ENCODE measurements around the gene DYNLL1.
A peak's percentile ranks its signal among the peaks of the same experiment; 100 is the strongest.

Gene DYNLL1

DNA sequence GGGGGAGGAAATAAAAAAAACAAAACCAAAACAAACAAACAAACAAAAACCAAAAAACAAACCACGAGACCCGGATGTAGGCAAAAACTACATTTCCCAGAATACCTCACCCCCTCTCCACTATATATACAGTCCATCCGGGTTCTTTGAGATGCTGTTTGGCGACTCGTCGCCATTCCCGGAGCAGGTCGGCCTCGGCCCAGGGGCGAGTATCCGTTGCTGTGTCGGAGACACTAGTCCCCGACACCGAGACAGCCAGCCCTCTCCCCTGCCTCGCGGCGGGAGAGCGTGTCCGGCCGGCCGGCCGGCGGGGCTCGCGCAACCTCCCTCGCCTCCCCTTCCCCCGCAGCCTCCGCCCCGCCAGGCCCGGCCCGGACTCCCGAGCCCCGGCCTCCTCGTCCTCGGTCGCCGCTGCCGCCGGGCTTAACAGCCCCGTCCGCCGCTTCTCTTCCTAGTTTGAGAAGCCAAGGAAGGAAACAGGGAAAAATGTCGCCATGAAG is 38.3 kb downstream of the DYNLL1 start, which contains the start of gene RNF10:
Gene RNF10 (plus strand): TSS at position 154 of the 500 bp plus-strand sequence. CDS start 456 bp downstream, outside the sequence.
- peak; percentile 95 for DNase-seq
- peak within 1 kb of the TSS; percentile 67 for H3K4me2 ChIP-seq (ENCODE audit: low read length)
- no CpG with 5 or more reads among the region's 43 CpGs for WGBS (ENCODE audit: extremely low coverage, insufficient coverage, low lambda C conversion rate)
- no peaks in the 10 kb centered on the region for H3K27me3 ChIP-seq (ENCODE audit: insufficient read depth, low read length, poor library complexity)
- H3K27ac ChIP-seq (ENCODE audit: low read depth, low read length), result peak within 1 kb of the TSS; percentile 47
- peaks cover 7% of the 10 kb centered on the region for H3K4me1 ChIP-seq (ENCODE audit: control insufficient read depth, low read depth, low read length)
- H2BK5ac ChIP-seq (ENCODE audit: low read length), result no peak within 1 kb of the TSS
- no peak within 1 kb of the TSS for H3K23ac ChIP-seq (ENCODE audit: low read length)
- peak within 1 kb of the TSS; percentile 53 for H3K4me3 ChIP-seq (ENCODE audit: low read length)
- H3K79me1 ChIP-seq (ENCODE audit: low read length), result peaks cover 10% of the 10 kb centered on the region
- no peak within 1 kb of the TSS for H2BK120ac ChIP-seq (ENCODE audit: low read depth, low read length)
- H3K4ac ChIP-seq (ENCODE audit: low read depth, low read length), result peak within 1 kb of the TSS; percentile 5
- H3K9ac ChIP-seq (ENCODE audit: low read length), result peak within 1 kb of the TSS; percentile 91
- H2AK5ac ChIP-seq (ENCODE audit: low read length), result no peak within 1 kb of the TSS
- H4K5ac ChIP-seq (ENCODE audit: low read length), result no peak within 1 kb of the TSS
- peak within 1 kb of the TSS; percentile 94 for H3K56ac ChIP-seq (ENCODE audit: low read length)
- no peak within 1 kb of the TSS for H2BK15ac ChIP-seq (replicated peaks; ENCODE audit: low read depth)
- no peaks in the 10 kb centered on the region for H3K36me3 ChIP-seq (ENCODE audit: control insufficient read depth, insufficient read depth, low read length)
- peak within 1 kb of the TSS; percentile 65 for H3K18ac ChIP-seq (ENCODE audit: low read length)
- peaks cover 44% of the 10 kb centered on the region for H3K79me2 ChIP-seq (ENCODE audit: control insufficient read depth, insufficient read depth, low read length)
- peak within 1 kb of the TSS; percentile 42 for H4K8ac ChIP-seq (ENCODE audit: low read depth, low read length)

- H3K56ac ChIP-seq (ENCODE audit: low read length), result peak overlapping the region; percentile 94
- H2AK5ac ChIP-seq (ENCODE audit: low read length), result no peak overlapping the region
- H3K27ac ChIP-seq (ENCODE audit: low read depth, low read length), result peak overlapping the region; percentile 47
- peak overlapping the region; percentile 67 for H3K4me2 ChIP-seq (ENCODE audit: low read length)
- DNase-seq, result peak; percentile 79
- H3K79me1 ChIP-seq (ENCODE audit: low read length), result peaks cover 10% of the 10 kb centered on the region
- H3K79me2 ChIP-seq (ENCODE audit: control insufficient read depth, insufficient read depth, low read length), result peaks cover 50% of the 10 kb centered on the region
- H3K9ac ChIP-seq (ENCODE audit: low read length), result peak overlapping the region; percentile 91
- H3K4ac ChIP-seq (ENCODE audit: low read depth, low read length), result peak overlapping the region; percentile 5
- WGBS (ENCODE audit: extremely low coverage, insufficient coverage, low lambda C conversion rate), result no CpG with 5 or more reads among the region's 52 CpGs
- no peak overlapping the region for H2BK120ac ChIP-seq (ENCODE audit: low read depth, low read length)
- no peak overlapping the region for H4K5ac ChIP-seq (ENCODE audit: low read length)
- H2BK15ac ChIP-seq (replicated peaks; ENCODE audit: low read depth), result no peak overlapping the region
- H4K8ac ChIP-seq (ENCODE audit: low read depth, low read length), result no peak overlapping the region
- H3K36me3 ChIP-seq (ENCODE audit: control insufficient read depth, insufficient read depth, low read length), result no peaks in the 10 kb centered on the region
- no peaks in the 10 kb centered on the region for H3K27me3 ChIP-seq (ENCODE audit: insufficient read depth, low read length, poor library complexity)
- peaks cover 4% of the 10 kb centered on the region for H3K4me1 ChIP-seq (ENCODE audit: control insufficient read depth, low read depth, low read length)
- no peak overlapping the region for H3K23ac ChIP-seq (ENCODE audit: low read length)
- no peak overlapping the region for H2BK5ac ChIP-seq (ENCODE audit: low read length)
- H3K4me3 ChIP-seq (ENCODE audit: low read length), result peak overlapping the region; percentile 53
- H3K18ac ChIP-seq (ENCODE audit: low read length), result peak overlapping the region; percentile 65
These were observed 39.1 kb downstream of the DYNLL1 start for GRCh38 chr12:120534703-120535655.

GRCh38 chr12:120536064-120536791 is 40.3 kb downstream of the DYNLL1 start:
- Histone ChIP-seq H4K5ac (ENCODE audit: low read length) (no peak overlapping the region), H3K4ac (ENCODE audit: low read depth, low read length) (no peak overlapping the region), H3K27me3 (ENCODE audit: insufficient read depth, low read length, poor library complexity) (no peaks in the 10 kb centered on the region), H3K79me2 (ENCODE audit: control insufficient read depth, insufficient read depth, low read length) (peaks cover 60% of the 10 kb centered on the region), H3K27ac (ENCODE audit: low read depth, low read length) (no peak overlapping the region), H3K36me3 (ENCODE audit: control insufficient read depth, insufficient read depth, low read length) (no peaks in the 10 kb centered on the region), H3K4me1 (ENCODE audit: control insufficient read depth, low read depth, low read length) (peaks cover 4% of the 10 kb centered on the region), H3K56ac (ENCODE audit: low read length) (no peak overlapping the region), H3K4me3 (ENCODE audit: low read length) (no peak overlapping the region), H2BK120ac (ENCODE audit: low read depth, low read length) (no peak overlapping the region), H3K23ac (ENCODE audit: low read length) (no peak overlapping the region), H3K18ac (ENCODE audit: low read length) (no peak overlapping the region), H2BK5ac (ENCODE audit: low read length) (no peak overlapping the region), H3K79me1 (ENCODE audit: low read length) (peaks cover 12% of the 10 kb centered on the region), H4K8ac (ENCODE audit: low read depth, low read length) (no peak overlapping the region), H2AK5ac (ENCODE audit: low read length) (no peak overlapping the region), H3K9ac (ENCODE audit: low read length) (peak overlapping the region; percentile 8), H3K4me2 (ENCODE audit: low read length) (peak overlapping the region; percentile 14), H2BK15ac (replicated peaks; ENCODE audit: low read depth) (no peak overlapping the region)
- no peak for DNase-seq
- WGBS (ENCODE audit: extremely low coverage, insufficient coverage, low lambda C conversion rate), result no CpG with 5 or more reads among the region's 13 CpGs

DNA sequence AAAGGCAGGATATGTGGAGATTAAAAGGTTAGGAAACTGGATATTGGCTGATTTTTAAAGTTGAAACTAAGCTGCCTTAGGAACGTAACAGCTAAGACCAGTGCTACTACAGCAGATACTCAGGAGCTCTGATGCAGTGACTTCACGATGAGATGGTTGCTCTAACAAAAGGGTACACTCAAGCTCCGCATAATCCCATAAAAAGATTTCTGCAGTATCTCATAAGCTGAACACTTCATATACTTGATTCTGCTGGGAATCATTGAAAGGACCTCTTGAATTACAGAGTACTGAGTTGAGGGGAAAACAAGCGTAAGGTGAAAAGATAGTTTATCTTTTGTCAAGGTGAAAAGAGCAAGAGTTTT is 41.9 kb downstream of the DYNLL1 start:
- no CpG with 5 or more reads among the region's 4 CpGs for WGBS (ENCODE audit: extremely low coverage, insufficient coverage, low lambda C conversion rate)
- H3K18ac ChIP-seq (ENCODE audit: low read length), result no peak overlapping the region
- DNase-seq, result no peak
- H3K4me3 ChIP-seq (ENCODE audit: low read length), result no peak overlapping the region
- no peak overlapping the region for H2AK5ac ChIP-seq (ENCODE audit: low read length)
- H3K4me2 ChIP-seq (ENCODE audit: low read length), result no peak overlapping the region
- no peak overlapping the region for H2BK15ac ChIP-seq (replicated peaks; ENCODE audit: low read depth)
- H4K5ac ChIP-seq (ENCODE audit: low read length), result no peak overlapping the region
- H3K56ac ChIP-seq (ENCODE audit: low read length), result no peak overlapping the region
- H4K8ac ChIP-seq (ENCODE audit: low read depth, low read length), result no peak overlapping the region
- H3K4me1 ChIP-seq (ENCODE audit: control insufficient read depth, low read depth, low read length), result peaks cover 4% of the 10 kb centered on the region
- peaks cover 12% of the 10 kb centered on the region for H3K79me1 ChIP-seq (ENCODE audit: low read length)
- no peak overlapping the region for H3K4ac ChIP-seq (ENCODE audit: low read depth, low read length)
- peak overlapping the region; percentile 38 for H3K9ac ChIP-seq (ENCODE audit: low read length)
- H3K27me3 ChIP-seq (ENCODE audit: insufficient read depth, low read length, poor library complexity), result no peaks in the 10 kb centered on the region
- no peak overlapping the region for H3K23ac ChIP-seq (ENCODE audit: low read length)
- peaks cover 70% of the 10 kb centered on the region for H3K79me2 ChIP-seq (ENCODE audit: control insufficient read depth, insufficient read depth, low read length)
- no peak overlapping the region for H2BK5ac ChIP-seq (ENCODE audit: low read length)
- H3K27ac ChIP-seq (ENCODE audit: low read depth, low read length), result no peak overlapping the region
- no peak overlapping the region for H2BK120ac ChIP-seq (ENCODE audit: low read depth, low read length)
- no peaks in the 10 kb centered on the region for H3K36me3 ChIP-seq (ENCODE audit: control insufficient read depth, insufficient read depth, low read length)

- DNase-seq, result no peak
- Histone ChIP-seq H3K23ac (ENCODE audit: low read length) (no peak overlapping the region), H3K79me1 (ENCODE audit: low read length) (peaks cover 12% of the 10 kb centered on the region), H3K4me1 (ENCODE audit: control insufficient read depth, low read depth, low read length) (peaks cover 4% of the 10 kb centered on the region), H3K27ac (ENCODE audit: low read depth, low read length) (no peak overlapping the region), H2BK5ac (ENCODE audit: low read length) (no peak overlapping the region), H3K36me3 (ENCODE audit: control insufficient read depth, insufficient read depth, low read length) (no peaks in the 10 kb centered on the region), H3K4me3 (ENCODE audit: low read length) (no peak overlapping the region), H3K4me2 (ENCODE audit: low read length) (no peak overlapping the region), H2BK15ac (replicated peaks; ENCODE audit: low read depth) (no peak overlapping the region), H3K56ac (ENCODE audit: low read length) (peak overlapping the region; percentile 37), H3K18ac (ENCODE audit: low read length) (no peak overlapping the region), H2BK120ac (ENCODE audit: low read depth, low read length) (no peak overlapping the region), H2AK5ac (ENCODE audit: low read length) (no peak overlapping the region), H3K4ac (ENCODE audit: low read depth, low read length) (no peak overlapping the region), H4K8ac (ENCODE audit: low read depth, low read length) (no peak overlapping the region), H3K9ac (ENCODE audit: low read length) (no peak overlapping the region), H4K5ac (ENCODE audit: low read length) (no peak overlapping the region), H3K79me2 (ENCODE audit: control insufficient read depth, insufficient read depth, low read length) (peaks cover 75% of the 10 kb centered on the region), H3K27me3 (ENCODE audit: insufficient read depth, low read length, poor library complexity) (no peaks in the 10 kb centered on the region)
- no CpG with 5 or more reads among the region's 6 CpGs for WGBS (ENCODE audit: extremely low coverage, insufficient coverage, low lambda C conversion rate)
These were observed 42.6 kb downstream of the DYNLL1 start for GRCh38 chr12:120538281-120539156.
